AG09319 (cell line): ENCODE measurements around the gene ADORA2B.

ENCODE experiments used
- DNase-seq: peaks from one replicate; pipeline ENCODE4 v3.0.0-alpha.2; 2010; ENCODE audit warnings: low read depth; ENCODE audit errors: extremely low read depth
- TF ChIP-seq, protein P1 (sequence below): IDR thresholded peaks from 2 replicates; pipeline ENCODE4 v1.5.1; 2011; ENCODE audit warnings: low read depth, mild to moderate bottlenecking, inconsistent platforms, low read length, moderate library complexity

The ADORA2B gene

DNA sequence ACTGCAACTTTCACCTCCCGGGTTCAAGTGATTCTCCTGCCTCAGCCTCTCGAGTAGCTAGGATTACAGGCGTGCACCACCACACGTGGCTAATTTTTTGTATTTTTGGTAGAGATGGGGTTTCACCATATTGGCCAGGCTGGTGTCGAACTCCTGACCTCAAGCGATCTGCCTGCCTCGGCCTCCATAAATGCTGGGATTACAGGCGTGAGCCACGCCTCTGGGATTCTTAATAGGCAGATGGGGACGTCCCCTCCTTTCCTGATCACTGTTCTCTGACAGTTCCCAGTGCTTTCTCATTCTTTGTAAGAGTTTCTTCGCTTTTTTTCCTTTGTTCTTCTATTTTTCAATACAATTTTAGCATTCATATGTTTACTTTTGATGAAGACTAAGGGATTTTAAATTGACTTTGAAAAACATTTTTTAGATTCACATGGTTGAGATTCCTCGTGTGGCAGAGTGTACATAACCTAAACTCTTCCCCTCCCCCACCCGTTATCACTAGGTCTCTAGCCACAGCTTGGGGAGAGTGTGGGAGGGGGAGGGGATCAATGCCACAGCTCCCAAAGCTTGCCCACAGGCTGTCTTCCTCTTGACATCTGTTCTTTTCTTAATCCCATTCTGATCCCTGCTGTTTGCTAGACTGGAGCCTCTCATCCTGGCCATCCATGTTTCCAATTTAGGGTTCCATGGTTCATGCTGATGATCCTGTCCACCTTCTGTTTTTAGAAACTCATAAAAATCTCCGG lies 11.0 kb downstream of the ADORA2B start:
- TF ChIP-seq, protein P1, sequence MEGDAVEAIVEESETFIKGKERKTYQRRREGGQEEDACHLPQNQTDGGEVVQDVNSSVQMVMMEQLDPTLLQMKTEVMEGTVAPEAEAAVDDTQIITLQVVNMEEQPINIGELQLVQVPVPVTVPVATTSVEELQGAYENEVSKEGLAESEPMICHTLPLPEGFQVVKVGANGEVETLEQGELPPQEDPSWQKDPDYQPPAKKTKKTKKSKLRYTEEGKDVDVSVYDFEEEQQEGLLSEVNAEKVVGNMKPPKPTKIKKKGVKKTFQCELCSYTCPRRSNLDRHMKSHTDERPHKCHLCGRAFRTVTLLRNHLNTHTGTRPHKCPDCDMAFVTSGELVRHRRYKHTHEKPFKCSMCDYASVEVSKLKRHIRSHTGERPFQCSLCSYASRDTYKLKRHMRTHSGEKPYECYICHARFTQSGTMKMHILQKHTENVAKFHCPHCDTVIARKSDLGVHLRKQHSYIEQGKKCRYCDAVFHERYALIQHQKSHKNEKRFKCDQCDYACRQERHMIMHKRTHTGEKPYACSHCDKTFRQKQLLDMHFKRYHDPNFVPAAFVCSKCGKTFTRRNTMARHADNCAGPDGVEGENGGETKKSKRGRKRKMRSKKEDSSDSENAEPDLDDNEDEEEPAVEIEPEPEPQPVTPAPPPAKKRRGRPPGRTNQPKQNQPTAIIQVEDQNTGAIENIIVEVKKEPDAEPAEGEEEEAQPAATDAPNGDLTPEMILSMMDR = no peak
- no peak for DNase-seq

DNA sequence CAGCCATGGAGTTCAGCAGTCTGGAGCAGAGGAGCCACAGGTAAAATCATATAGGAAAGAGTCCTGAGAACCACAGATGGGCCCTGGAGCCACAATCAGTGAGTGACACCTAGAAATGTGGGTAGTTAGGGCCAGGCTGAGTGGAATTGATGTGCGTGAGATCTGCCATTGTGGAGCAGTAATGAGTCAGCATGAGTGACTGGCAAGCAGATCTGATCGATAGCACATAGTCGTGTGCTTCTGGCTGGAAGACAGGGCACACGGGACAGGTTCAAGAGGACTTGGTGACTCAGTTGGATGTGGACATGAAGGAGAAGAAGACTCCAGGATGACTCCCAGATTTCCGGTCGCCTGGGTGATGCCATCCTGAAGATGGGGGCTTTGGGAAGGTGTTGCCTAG lies 12.3 kb downstream of the ADORA2B start:
- DNase-seq = no peak
- TF ChIP-seq, protein P1 = no peak

DNA sequence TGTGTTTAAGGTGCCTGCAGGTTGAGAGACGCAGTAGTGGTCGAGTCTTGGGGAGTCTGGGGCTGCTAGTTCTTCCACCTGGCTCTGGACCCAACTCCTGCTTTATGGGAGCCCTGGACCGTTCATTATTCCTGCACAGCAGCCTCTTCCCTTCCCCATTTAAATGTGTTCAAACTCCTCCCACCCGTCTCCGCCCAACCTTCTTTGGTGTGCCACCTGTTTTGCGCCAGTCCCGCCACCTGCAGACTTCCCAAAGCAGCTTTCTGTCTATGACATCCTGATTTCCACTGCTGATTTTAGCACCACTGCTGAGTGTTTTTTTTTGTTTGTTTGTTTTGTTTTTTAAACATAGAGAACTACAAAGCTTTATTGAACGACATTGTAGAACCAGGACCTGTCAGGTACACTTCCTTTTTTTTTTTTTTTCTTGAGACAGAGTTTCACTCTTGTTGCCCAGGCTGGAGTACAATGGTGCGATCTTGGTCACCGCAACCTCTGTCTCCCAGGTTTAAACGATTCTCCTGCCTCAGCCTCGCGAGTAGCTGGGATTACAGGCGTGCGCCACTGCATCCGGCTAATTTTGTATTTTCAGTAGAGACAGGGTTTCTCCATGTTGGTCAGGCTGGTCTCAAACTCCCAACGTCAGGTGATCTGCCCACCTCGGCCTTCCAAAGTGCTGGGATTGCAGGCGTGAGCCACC lies 12.8 kb downstream of the ADORA2B start:
- no peak for DNase-seq
- TF ChIP-seq, protein P1 = no peak

DNA sequence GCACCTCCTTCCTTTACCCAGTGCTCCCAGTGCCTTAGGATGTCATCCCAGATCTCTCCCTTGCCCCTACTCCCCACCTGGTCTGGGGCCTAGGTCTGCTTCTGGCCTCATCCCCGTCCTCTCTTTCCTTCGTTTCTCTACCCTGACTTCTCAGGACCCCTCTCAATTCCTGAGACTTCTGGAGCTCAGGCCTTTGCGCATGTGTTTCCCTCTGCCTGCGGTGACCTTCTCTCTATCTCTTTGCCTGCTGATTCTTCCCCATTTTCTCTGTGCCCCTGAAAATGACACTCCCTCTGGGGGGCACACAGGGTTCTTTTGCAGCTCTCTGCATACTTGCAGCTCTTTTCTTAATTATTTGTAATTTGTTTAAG lies 13.5 kb downstream of the ADORA2B start:
- no peak for DNase-seq
- TF ChIP-seq, protein P1 = no peak

DNA sequence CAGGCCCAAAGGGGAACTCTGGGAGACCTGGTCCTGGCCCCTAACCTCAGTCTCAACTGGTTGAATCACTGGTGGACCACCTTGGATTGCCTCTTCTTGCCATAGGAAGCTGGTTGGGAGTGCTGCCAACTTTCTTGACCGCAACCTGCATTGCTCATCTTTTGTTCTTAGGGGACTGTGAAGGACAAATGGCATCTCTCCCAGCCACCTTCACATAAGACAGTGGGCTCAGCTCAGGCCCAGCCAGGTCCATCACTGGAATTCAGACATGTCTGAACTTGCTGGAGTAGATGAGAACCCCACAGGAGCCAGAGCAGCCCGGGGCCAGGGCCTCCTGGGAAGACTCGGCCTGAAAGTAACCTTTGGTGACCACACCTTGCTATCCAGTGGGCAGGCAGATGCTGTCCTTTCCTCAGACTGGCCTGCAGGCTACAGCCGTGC lies 18.8 kb downstream of the ADORA2B start:
- DNase-seq = no peak
- TF ChIP-seq, protein P1 = no peak

DNA sequence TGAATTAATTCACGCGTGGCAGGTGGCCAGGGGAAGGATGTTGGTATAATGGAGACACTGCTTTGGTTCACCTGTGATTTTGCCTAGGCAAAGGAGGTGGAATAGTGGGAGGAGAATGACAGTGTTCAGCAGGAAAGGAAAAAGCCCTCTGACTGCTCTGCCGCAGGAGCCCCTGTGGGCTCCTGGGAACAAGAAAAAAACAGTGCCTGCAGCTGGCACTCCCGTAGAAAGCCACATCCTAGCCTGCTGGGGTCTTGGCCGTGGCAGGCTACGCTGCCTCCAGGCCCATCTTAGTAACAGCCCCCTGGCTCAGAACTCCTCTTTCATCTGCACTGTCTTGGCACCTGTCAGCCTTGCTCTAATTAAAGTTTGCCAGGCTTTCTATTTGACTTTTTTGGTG lies 20.6 kb downstream of the ADORA2B start:
- no peak for DNase-seq
- TF ChIP-seq, protein P1 = no peak

DNA sequence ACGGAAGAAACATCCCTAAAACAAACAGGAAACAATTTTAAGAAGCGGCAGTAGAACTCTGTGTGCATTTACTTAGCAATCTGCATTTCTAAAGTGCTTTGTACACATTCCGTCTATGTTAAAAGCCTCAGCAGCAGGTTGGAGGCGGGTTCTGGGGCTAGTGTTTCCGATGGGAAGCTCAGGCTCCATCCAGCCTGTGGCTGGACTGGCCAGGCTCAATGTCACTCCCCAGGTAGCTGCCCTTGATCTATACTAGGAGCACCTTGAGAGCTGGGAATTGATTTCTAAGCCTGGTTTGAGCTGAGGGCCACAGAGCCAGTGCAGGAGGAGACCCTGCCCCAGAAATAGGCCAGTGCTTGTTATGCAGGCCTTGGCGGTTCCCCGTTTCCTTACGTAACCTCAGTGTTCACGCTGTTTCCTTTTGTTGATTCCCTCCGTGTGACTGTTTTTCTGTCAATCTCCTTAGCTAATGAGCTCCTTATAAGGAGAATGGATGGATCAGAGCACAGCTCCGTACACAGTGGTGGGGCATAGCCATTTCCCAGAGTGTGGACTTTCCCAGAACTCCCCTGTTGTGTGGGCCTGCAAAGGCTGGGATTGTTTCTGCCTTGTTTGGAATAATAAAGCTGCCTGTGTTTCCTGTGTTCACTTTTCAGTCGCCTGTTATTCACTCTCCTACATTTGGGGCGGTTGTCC lies 21.4 kb downstream of the ADORA2B start:
- DNase-seq = no peak
- TF ChIP-seq, protein P1 = no peak
